H1 (cell line): ENCODE measurements around the gene DEK. TPM values are rescaled to one million over a fixed set of nuclear protein-coding genes. Genes with fewer than 3 reads are reported as not detected.
A peak's percentile ranks its signal among the peaks of the same experiment; 100 is the strongest.

ENCODE experiments used
- CTCF ChIA-PET: fragments of 300-600 bp; sonication (Branson Sonifier 250); formaldehyde crosslinking; loops from one replicate; lab custom pipeline; 2021; ENCODE audit not compliant: partially characterized antibody; lab: Charles Lee
- POLR2A ChIA-PET: fragments of 300-600 bp; sonication (Branson Sonifier 250); formaldehyde crosslinking; loops from one replicate; lab custom pipeline; 2021; ENCODE audit warnings: inconsistent platforms; ENCODE audit not compliant: partially characterized antibody; lab: Charles Lee
- DNase-seq, 2 experiments: peaks; one replicate each; pipeline versions ENCODE4 v3.0.0 to v3.0.0-alpha.2; 2010 to 2022; ENCODE audit warnings: low spot score in 2 of 2, low read depth in 1 of 2, mixed read lengths in 1 of 2
- FAIRE-seq: peaks from 2 replicates; lab custom pipeline; 2011; peaks lifted over from hg19 to GRCh38; lab: Jason Lieb, UNC
- H2AFZ ChIP-seq: 2 replicates; pipeline ENCODE4 v1.8.1; 2012; ENCODE audit warnings: low read length, inconsistent platforms
- H2AK5ac ChIP-seq: 2 replicates; pipeline ENCODE4 v1.6.1; 2013; ENCODE audit warnings: low read depth, low read length
- H2BK120ac ChIP-seq: replicated peaks from 2 replicates; pipeline ENCODE3; 2013; ENCODE audit warnings: low read depth, low read length, inconsistent platforms
- H2BK12ac ChIP-seq: 2 replicates; pipeline ENCODE4 v1.6.1; 2013; ENCODE audit warnings: low read depth, low read length
- H2BK15ac ChIP-seq: 2 replicates; pipeline ENCODE4 v1.6.1; 2013; ENCODE audit warnings: low read length
- H2BK20ac ChIP-seq: 2 replicates; pipeline ENCODE4 v1.6.1; 2013; ENCODE audit warnings: low read length
- H2BK5ac ChIP-seq: 2 replicates; pipeline ENCODE4 v1.6.1; 2013; ENCODE audit warnings: low read depth, low read length
- H3K14ac ChIP-seq: 2 replicates; pipeline ENCODE4 v1.6.1; 2013; ENCODE audit warnings: inconsistent platforms; ENCODE audit not compliant: insufficient read length
- H3K18ac ChIP-seq: 2 replicates; pipeline ENCODE4 v1.6.1; 2013; ENCODE audit warnings: low read length; ENCODE audit errors: extremely low read depth
- H3K23ac ChIP-seq: 2 replicates; pipeline ENCODE4 v1.6.1; 2013; ENCODE audit warnings: inconsistent platforms; ENCODE audit not compliant: insufficient read length
- H3K23me2 ChIP-seq: 2 replicates; pipeline ENCODE4 v1.6.1; 2013; ENCODE audit warnings: low read depth, low read length
- H3K27ac ChIP-seq: 2 replicates; pipeline ENCODE4 v1.6.1; 2011; ENCODE audit warnings: low read depth, low read length, inconsistent platforms
- H3K27me3 ChIP-seq, 4 experiments: replicated peaks in 1 of 4; 1 replicate in 1 of 4; 2 replicates in 3 of 4; pipeline versions ENCODE4 v1.6.1 to v1.8.1; 2011 to 2013; ENCODE audit warnings: low read length in 3 of 4, mild to moderate bottlenecking in 3 of 4, inconsistent platforms in 2 of 4, mixed read lengths in 2 of 4, moderate library complexity in 1 of 4; ENCODE audit not compliant: control insufficient read depth in 3 of 4, insufficient read depth in 3 of 4; ENCODE audit errors: extremely low read depth in 1 of 4
- H3K36me3 ChIP-seq, 4 experiments: 2 replicates each; pipeline versions ENCODE4 v1.6.1 to v1.8.1; 2011 to 2013; ENCODE audit warnings: mild to moderate bottlenecking in 4 of 4, low read length in 3 of 4, moderate library complexity in 2 of 4, control low read depth in 1 of 4, inconsistent platforms in 1 of 4; ENCODE audit not compliant: insufficient read depth in 4 of 4, control insufficient read depth in 2 of 4
- H3K4ac ChIP-seq: replicated peaks from 2 replicates; pipeline ENCODE3; 2013; ENCODE audit warnings: low read length, low read depth, mixed read lengths, inconsistent platforms; ENCODE audit not compliant: insufficient read length
- H3K4me1 ChIP-seq, 4 experiments: replicated peaks in 1 of 4; 1 replicate in 1 of 4; 2 replicates in 3 of 4; pipeline versions ENCODE4 v1.6.1 to v1.8.1; 2011 to 2013; ENCODE audit warnings: low read length in 3 of 4, inconsistent platforms in 2 of 4, mixed read lengths in 1 of 4; ENCODE audit not compliant: insufficient read depth in 4 of 4, control insufficient read depth in 3 of 4
- H3K4me2 ChIP-seq, 2 experiments: 2 replicates each; pipeline versions ENCODE4 v1.6.1 to v1.8.1; 2011 to 2013; ENCODE audit warnings: low read depth in 2 of 2, low read length in 2 of 2, control low read depth in 1 of 2, inconsistent platforms in 1 of 2, mild to moderate bottlenecking in 1 of 2; ENCODE audit not compliant: insufficient read depth in 1 of 2
- H3K4me3 ChIP-seq, 4 experiments: fragments of 200-600, 300-600 bp in 1 of 4; sonication (generic), shearing (Covaris generic), sonication (Bioruptor Twin) in 1 of 4; 2 replicates each; pipeline versions ENCODE4 v1.5.1 to v1.8.1; 2011 to 2016; ENCODE audit warnings: low read length in 4 of 4, low read depth in 3 of 4, control low read depth in 2 of 4, inconsistent platforms in 2 of 4, mild to moderate bottlenecking in 2 of 4, mixed read lengths in 1 of 4, moderate library complexity in 1 of 4; ENCODE audit not compliant: insufficient read depth in 2 of 4; ENCODE audit errors: extremely low read depth in 1 of 4
- H3K56ac ChIP-seq: replicated peaks from 2 replicates; pipeline ENCODE3; 2013; ENCODE audit warnings: low read depth, mild to moderate bottlenecking, mixed read lengths, low read length, inconsistent platforms; ENCODE audit not compliant: insufficient read length
- H3K79me1 ChIP-seq: 2 replicates; pipeline ENCODE4 v1.6.1; 2013; ENCODE audit warnings: low read depth, low read length, control low read depth
- H3K79me2 ChIP-seq, 2 experiments: 2 replicates each; pipeline versions ENCODE4 v1.6.1 to v1.8.1; 2012 to 2013; ENCODE audit warnings: low read length in 2 of 2, mild to moderate bottlenecking in 2 of 2, inconsistent platforms in 1 of 2; ENCODE audit not compliant: insufficient read depth in 2 of 2, control insufficient read depth in 1 of 2
- H3K9ac ChIP-seq, 4 experiments: replicated peaks in 1 of 4; 1 replicate in 1 of 4; 2 replicates in 3 of 4; pipeline versions ENCODE4 v1.6.1 to v1.8.1; 2011 to 2013; ENCODE audit warnings: low read depth in 3 of 4, low read length in 3 of 4, control low read depth in 2 of 4, mild to moderate bottlenecking in 2 of 4, moderate library complexity in 2 of 4, inconsistent platforms in 1 of 4; ENCODE audit errors: extremely low read depth in 1 of 4
- H3K9me3 ChIP-seq, 2 experiments: 2 replicates each; pipeline versions ENCODE4 v1.6.1 to v1.8.1; 2012 to 2013; ENCODE audit warnings: mild to moderate bottlenecking in 2 of 2, moderate library complexity in 2 of 2, control low read depth in 1 of 2, inconsistent platforms in 1 of 2, low read depth in 1 of 2, low read length in 1 of 2, mixed read lengths in 1 of 2; ENCODE audit not compliant: insufficient read depth in 2 of 2
- H4K20me1 ChIP-seq, 2 experiments: replicated peaks in 1 of 2; 2 replicates each; pipeline versions ENCODE3 to v1.8.1; 2011 to 2013; ENCODE audit warnings: inconsistent platforms in 2 of 2, low read length in 2 of 2, mild to moderate bottlenecking in 1 of 2; ENCODE audit not compliant: insufficient read depth in 2 of 2, control insufficient read depth in 1 of 2
- H4K5ac ChIP-seq: 2 replicates; pipeline ENCODE4 v1.6.1; 2013; ENCODE audit warnings: low read length, low read depth, mixed read lengths, inconsistent platforms; ENCODE audit not compliant: insufficient read length
- H4K8ac ChIP-seq: 2 replicates; pipeline ENCODE4 v1.8.0; 2013; ENCODE audit warnings: mild to moderate bottlenecking, moderate library complexity, low read length, inconsistent platforms; ENCODE audit not compliant: insufficient read depth; ENCODE audit errors: extremely low read depth
- H4K91ac ChIP-seq: replicated peaks from 2 replicates; pipeline ENCODE3; 2013; ENCODE audit warnings: low read length, mixed read lengths, inconsistent platforms; ENCODE audit not compliant: insufficient read length
- ATF3 ChIP-seq: IDR thresholded peaks from 2 replicates; pipeline ENCODE4 v1.6.1; 2011; ENCODE audit warnings: low read depth, mild to moderate bottlenecking, low read length; ENCODE audit not compliant: insufficient read depth
- BCL11A ChIP-seq, 2 experiments: IDR thresholded peaks; one replicate each; pipeline ENCODE4 v1.6.1; 2011; ENCODE audit warnings: low read depth in 2 of 2, low read length in 2 of 2, mild to moderate bottlenecking in 2 of 2
- CEBPB ChIP-seq: IDR thresholded peaks from 2 replicates; pipeline ENCODE4 v1.6.1; 2012; ENCODE audit warnings: low read depth, low read length
- CHD1 ChIP-seq: IDR thresholded peaks from 2 replicates; pipeline ENCODE4 v1.6.1; 2012; ENCODE audit warnings: low read depth, low read length, improper control_type of control experiment
- E2F6 ChIP-seq: IDR thresholded peaks from 2 replicates; pipeline ENCODE4 v1.6.1; 2012; ENCODE audit warnings: inconsistent platforms
- GTF2F1 ChIP-seq: IDR thresholded peaks from 2 replicates; pipeline ENCODE4 v1.6.1; 2012; ENCODE audit warnings: low read depth, low read length, improper control_type of control experiment, borderline replicate concordance
- JUND ChIP-seq: IDR thresholded peaks from 2 replicates; pipeline ENCODE4 v1.6.1; 2011; ENCODE audit warnings: mild to moderate bottlenecking, improper control_type of control experiment, low read length
- NRF1 ChIP-seq: IDR thresholded peaks from 2 replicates; pipeline ENCODE4 v1.6.1; 2011; ENCODE audit warnings: mild to moderate bottlenecking, low read depth, low read length, improper control_type of control experiment
- PHF8 ChIP-seq: fragments of 200-600 bp; sonication (generic); conservative IDR thresholded peaks from 2 replicates; pipeline ENCODE4 v1.7.1; 2012; ENCODE audit warnings: low read depth, mild to moderate bottlenecking, inconsistent platforms, low read length, moderate library complexity
- RNF2 ChIP-seq: fragments of 200-900, 300-1000 bp; sonication (generic); IDR thresholded peaks from 2 replicates; pipeline ENCODE4 v1.7.1; 2016; ENCODE audit warnings: borderline replicate concordance, low read depth, mild to moderate bottlenecking, antibody characterized with exemption, low read length; ENCODE audit not compliant: poor library complexity, severe bottlenecking; ENCODE audit errors: missing control alignments
- SIRT6 ChIP-seq: IDR thresholded peaks from one replicate; pipeline ENCODE4 v1.7.1; 2012; ENCODE audit warnings: low read length, inconsistent platforms
- SP1 ChIP-seq: IDR thresholded peaks from 2 replicates; pipeline ENCODE4 v1.6.1; 2011; ENCODE audit warnings: low read depth, low read length
- SUZ12 ChIP-seq: fragments of 200-600 bp; sonication (generic); IDR thresholded peaks from 2 replicates; pipeline ENCODE4 v1.6.1; 2012; ENCODE audit warnings: mild to moderate bottlenecking, inconsistent platforms, low read length, moderate library complexity, mixed read lengths
- TCF12 ChIP-seq: IDR thresholded peaks from 2 replicates; pipeline ENCODE4 v1.6.1; 2011; ENCODE audit warnings: low read depth, mild to moderate bottlenecking, low read length
- WGBS, 2 experiments: shearing (Covaris generic) in 1 of 2; methylation state at CpG; one replicate each; pipeline versions ENCODE4 v1.1.6 to v1.1.7; 2013 to 2015; ENCODE audit warnings: low lambda C conversion rate in 2 of 2, mixed read lengths in 2 of 2, inconsistent platforms in 1 of 2, low coverage in 1 of 2, missing lambda C conversion rate in 1 of 2; ENCODE audit not compliant: insufficient replicate concordance in 2 of 2, insufficient coverage in 1 of 2, insufficient read length in 1 of 2; ENCODE audit errors: extremely low coverage in 1 of 2, missing lambda C conversion rate in 1 of 2; 5-methylcytosine and 5-hydroxymethylcytosine counted together
- polyA plus RNA-seq, 7 experiments: library from polyadenylated mRNA; depleted of rRNA in 3 of 7; stranded (reverse) in 5 of 7; unstranded in 2 of 7; fragments of >200 nt in 5 of 7; fragments of 200-250 nt in 2 of 7; gene quantifications; 1 replicate in 5 of 7; 2 replicates in 1 of 7; 4 replicates in 1 of 7; pipeline versions ENCODE4 v1.2.1 to v1.2.3, GENCODE V29; 2011 to 2013; ENCODE audit warnings: missing spikeins in 2 of 7, mixed read lengths in 2 of 7
- total RNA-seq: library from RNA; stranded (reverse); fragmentation: NEBNext Ultra II Directional; extraction: Animal tissue kit (Norgen Biotek cat#: 25700); gene quantifications from 2 replicates; pipeline ENCODE4 v1.2.1, GENCODE V29; 2021

Gene DEK
- total and polyA plus RNA-seq, 2 of the 8 experiments (the other 6 are each of a cell fraction or from before 2014, with no cell fraction given) = 40.0 to 228 TPM

GRCh38 chr6:18212231-18212630 lies 52.1 kb downstream of the DEK start:
- Histone ChIP-seq H3K27ac (no peak overlapping the region), H3K14ac (no peak overlapping the region), H3K4me3 (no peak overlapping the region), H4K8ac (no peak overlapping the region), H3K56ac (no peak overlapping the region), H3K79me2 (no peaks in the 10 kb centered on the region), H4K91ac (no peak overlapping the region), H2BK120ac (no peak overlapping the region), H3K36me3 (no peaks in the 10 kb centered on the region; a peak in 3 of 8 replicates), H2BK20ac (no peak overlapping the region), H2BK12ac (no peak overlapping the region), H3K18ac (no peak overlapping the region), H2AFZ (no peak overlapping the region), H3K79me1 (no peaks in the 10 kb centered on the region), H3K4ac (no peak overlapping the region), H2BK15ac (no peak overlapping the region), H2BK5ac (no peak overlapping the region), H3K23ac (no peak overlapping the region), H4K20me1 (no peaks in the 10 kb centered on the region), H2AK5ac (no peak overlapping the region), H3K9me3 (no peaks in the 10 kb centered on the region), H4K5ac (no peak overlapping the region), H3K23me2 (no peaks in the 10 kb centered on the region), H3K27me3 (no peaks in the 10 kb centered on the region), H3K4me2 (no peak overlapping the region), H3K9ac (no peak overlapping the region), H3K4me1 (no peaks in the 10 kb centered on the region)
- POLR2A ChIA-PET = interaction anchor here (1.0 kb wide), 1 partner anchor 46 kb away, joined by 3 read pairs; no protein-coding TSS in a partner anchor
- FAIRE-seq (no peak), DNase-seq (peak in 1 of 2 experiments; percentile 2)
- 90% methylated on average over 4 of the region's 4 CpGs; no CpG with 5 or more reads in 1 of the 2 experiments for WGBS, 2 experiments
- CTCF ChIA-PET = no interaction called here
- TF ChIP-seq TCF12 = no peak
- no peak for TF ChIP-seq CHD1
- no peak for TF ChIP-seq GTF2F1
- TF ChIP-seq JUND = no peak
- TF ChIP-seq CEBPB = no peak
- TF ChIP-seq RNF2 = no peak
- no peak for TF ChIP-seq SUZ12
- TF ChIP-seq SP1 = no peak
- no peak for TF ChIP-seq PHF8
- TF ChIP-seq ATF3 = no peak
- TF ChIP-seq NRF1 = no peak
- TF ChIP-seq E2F6 = no peak
- TF ChIP-seq SIRT6 = no peak
- no peak for TF ChIP-seq BCL11A (IDR thresholded peaks at IDR 0.05; ENCODE audit: low read depth in 2 of 2, low read length in 2 of 2)
